ENCODE results near the gene TTC19. TPM values are rescaled to one million over a fixed set of nuclear protein-coding genes. Genes with fewer than 3 reads are reported as not detected.
"Not testable (repeated sequence)": the region's sequence is repeated elsewhere in the genome, so short reads cannot be mapped to it uniquely, and the experiment has no call there.

Gene TTC19
- total and polyA plus RNA-seq, 9 donors, result 19.9 to 28.6 (median 23.7) TPM

DNA sequence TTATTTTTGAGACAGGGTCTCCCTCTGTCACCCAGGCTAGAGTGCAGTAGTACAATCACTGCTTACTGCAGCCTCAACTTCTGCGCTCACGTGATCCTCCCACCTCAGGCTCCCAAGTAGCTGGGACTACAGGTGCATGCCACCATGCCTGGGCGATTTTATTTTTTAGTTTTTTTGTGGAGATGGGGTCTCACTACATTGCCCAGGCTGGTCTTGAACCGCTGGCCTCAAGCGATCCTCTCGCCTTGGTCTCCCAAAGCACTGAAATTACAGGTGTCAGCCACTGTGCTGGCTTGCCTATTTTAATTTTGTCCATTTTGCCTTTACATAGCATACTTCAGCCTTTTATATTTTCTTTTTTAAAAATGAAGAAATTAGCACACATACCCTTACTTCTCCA lies 51.2 kb downstream of the TTC19 start:
- DNase-seq, result no peak
- H3K4me3 ChIP-seq (ENCODE audit: low read length), result no peak overlapping the region
- H3K36me3 ChIP-seq (ENCODE audit: control insufficient read depth, insufficient read depth, low read length), result peaks cover 46% of the 10 kb centered on the region
- H3K27ac ChIP-seq (ENCODE audit: low read length), result no peak overlapping the region
- peaks cover 5% of the 10 kb centered on the region for H3K9me3 ChIP-seq (replicated peaks; ENCODE audit: control insufficient read depth, low read depth, low read length)
- H3K4me1 ChIP-seq (ENCODE audit: control insufficient read depth, insufficient read depth, low read length), result no peaks in the 10 kb centered on the region
- WGBS (ENCODE audit: insufficient coverage), result 93% methylated on average over 3 of the region's 6 CpGs
- no peaks in the 10 kb centered on the region for H3K27me3 ChIP-seq (ENCODE audit: control insufficient read depth, insufficient read depth, low read length)

DNA sequence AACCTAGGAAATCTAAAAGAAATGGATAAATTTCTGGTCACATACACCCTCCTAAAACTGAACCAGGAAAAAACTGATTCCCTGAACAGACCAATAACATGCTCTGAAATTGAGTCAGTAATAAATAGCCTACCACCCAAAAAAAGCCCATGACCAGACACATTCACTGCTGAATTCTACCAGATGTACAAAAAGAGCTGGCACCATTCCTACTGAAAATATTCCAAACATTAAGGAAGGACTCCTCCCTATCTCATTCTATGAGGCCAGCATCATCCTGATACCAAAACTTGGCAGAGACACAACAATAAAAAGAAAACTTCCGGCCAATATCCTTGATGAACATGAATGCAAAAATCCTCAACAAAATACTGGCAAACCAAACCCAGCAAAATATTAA lies 52.9 kb downstream of the TTC19 start:
- no peaks in the 10 kb centered on the region for H3K27me3 ChIP-seq (ENCODE audit: control insufficient read depth, insufficient read depth, low read length)
- peaks cover 44% of the 10 kb centered on the region for H3K36me3 ChIP-seq (ENCODE audit: control insufficient read depth, insufficient read depth, low read length)
- H3K4me1 ChIP-seq (ENCODE audit: control insufficient read depth, insufficient read depth, low read length), result no peaks in the 10 kb centered on the region
- no peak overlapping the region for H3K4me3 ChIP-seq (ENCODE audit: low read length)
- no CpG with 5 or more reads among the region's 1 CpG for WGBS (ENCODE audit: insufficient coverage)
- H3K9me3 ChIP-seq (replicated peaks; ENCODE audit: control insufficient read depth, low read depth, low read length), result peaks cover 5% of the 10 kb centered on the region
- no peak overlapping the region for H3K27ac ChIP-seq (ENCODE audit: low read length)
- DNase-seq, result peak; percentile 8

DNA sequence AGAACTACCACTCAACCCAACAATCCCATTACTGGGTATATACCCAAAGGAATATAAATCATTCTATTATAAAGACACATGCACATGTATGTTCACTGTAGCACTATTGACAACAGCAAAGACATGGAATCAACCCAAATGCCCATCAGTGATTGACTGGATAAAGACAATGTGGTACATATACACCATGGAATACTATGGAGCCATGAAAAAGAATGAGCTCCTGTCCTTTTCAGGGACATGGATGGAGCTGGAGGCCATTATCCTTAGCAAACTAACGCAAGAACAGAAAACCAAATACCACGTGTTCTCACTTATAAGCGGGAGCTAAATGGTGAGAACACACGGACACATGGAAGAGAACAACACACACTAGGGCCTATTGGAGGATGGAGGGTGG lies 55.5 kb downstream of the TTC19 start:
- no CpG with 5 or more reads among the region's 4 CpGs for WGBS (ENCODE audit: insufficient coverage)
- H3K27me3 ChIP-seq (ENCODE audit: control insufficient read depth, insufficient read depth, low read length); H3K4me3 ChIP-seq (ENCODE audit: low read length); H3K4me1 ChIP-seq (ENCODE audit: control insufficient read depth, insufficient read depth, low read length); H3K9me3 ChIP-seq (replicated peaks; ENCODE audit: control insufficient read depth, low read depth, low read length); H3K27ac ChIP-seq (ENCODE audit: low read length); DNase-seq: not testable (repeated sequence)
- H3K36me3 ChIP-seq (ENCODE audit: control insufficient read depth, insufficient read depth, low read length), result peaks cover 45% of the 10 kb centered on the region

DNA sequence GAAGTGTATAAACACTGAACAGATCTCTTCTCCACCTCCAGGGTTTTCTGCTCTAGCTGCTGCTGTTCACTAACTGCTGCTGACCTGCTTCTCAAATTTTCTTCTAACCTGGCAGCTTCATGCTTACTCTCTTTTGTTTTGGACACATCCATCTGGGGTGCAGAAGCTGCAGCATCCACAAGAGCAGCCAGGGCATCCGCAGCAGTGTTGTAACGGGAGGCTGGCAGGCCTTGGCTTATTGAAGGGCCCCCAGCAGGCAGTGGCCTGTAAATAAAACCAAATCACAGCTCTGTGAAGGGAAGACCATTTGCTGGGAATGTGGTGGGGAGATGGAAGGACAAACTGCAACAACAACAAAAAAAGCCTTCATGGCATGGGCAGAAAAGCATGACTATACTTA lies 62.0 kb downstream of the TTC19 start:
- H3K27ac ChIP-seq (ENCODE audit: low read length), result no peak overlapping the region
- no peak overlapping the region for H3K4me3 ChIP-seq (ENCODE audit: low read length)
- no peak for DNase-seq
- 70% methylated on average over 2 of the region's 2 CpGs for WGBS (ENCODE audit: insufficient coverage)
- H3K27me3 ChIP-seq (ENCODE audit: control insufficient read depth, insufficient read depth, low read length), result no peaks in the 10 kb centered on the region
- no peaks in the 10 kb centered on the region for H3K9me3 ChIP-seq (replicated peaks; ENCODE audit: control insufficient read depth, low read depth, low read length)
- peaks cover 49% of the 10 kb centered on the region for H3K36me3 ChIP-seq (ENCODE audit: control insufficient read depth, insufficient read depth, low read length)
- H3K4me1 ChIP-seq (ENCODE audit: control insufficient read depth, insufficient read depth, low read length), result no peaks in the 10 kb centered on the region

DNA sequence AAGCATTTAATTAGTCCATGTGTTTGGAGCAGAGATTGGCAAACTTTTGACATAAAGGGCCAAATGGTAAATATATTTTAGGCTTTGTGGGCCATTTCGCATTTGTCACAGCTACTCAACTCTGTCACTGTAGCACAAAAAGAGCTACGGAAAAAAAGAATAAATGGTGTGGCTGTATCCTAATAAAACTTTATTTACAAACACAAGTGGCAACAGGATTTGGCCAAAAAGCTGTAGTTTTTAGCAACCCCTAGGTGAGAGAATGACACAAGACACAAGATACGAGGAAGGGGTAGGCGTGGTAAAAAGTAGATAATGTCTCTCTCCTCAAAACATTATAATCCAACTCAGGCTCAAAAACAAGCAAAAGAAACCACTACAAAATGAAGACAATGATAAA lies 66.5 kb downstream of the TTC19 start:
- Histone ChIP-seq H3K9me3 (replicated peaks; ENCODE audit: control insufficient read depth, low read depth, low read length) (no peaks in the 10 kb centered on the region), H3K36me3 (ENCODE audit: control insufficient read depth, insufficient read depth, low read length) (peaks cover 55% of the 10 kb centered on the region)

DNA sequence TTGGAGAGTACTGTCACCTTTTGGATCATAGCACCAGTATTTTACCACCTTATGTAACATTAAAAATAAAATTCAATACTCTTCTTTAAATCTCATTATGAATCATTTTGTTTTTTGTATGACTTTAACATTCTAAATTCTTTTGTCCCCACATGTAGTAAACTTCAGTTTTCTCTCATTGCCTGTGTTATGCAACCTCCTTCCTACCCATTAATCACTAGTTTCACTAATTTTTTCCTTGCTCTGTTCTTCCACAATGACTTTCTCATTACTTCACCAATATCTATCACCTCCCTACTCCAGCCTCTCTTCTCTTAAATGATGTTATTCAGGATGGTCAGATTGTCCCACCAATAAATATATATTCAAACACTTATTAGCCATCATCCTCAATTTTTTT lies 68.7 kb downstream of the TTC19 start:
- H3K4me1 ChIP-seq (ENCODE audit: control insufficient read depth, insufficient read depth, low read length), result no peaks in the 10 kb centered on the region

More for the DNA sequence above, 66.5 kb downstream of the TTC19 start:
- Histone ChIP-seq H3K4me1 (ENCODE audit: control insufficient read depth, insufficient read depth, low read length) (no peaks in the 10 kb centered on the region), H3K27ac (ENCODE audit: low read length) (no peak overlapping the region), H3K27me3 (ENCODE audit: control insufficient read depth, insufficient read depth, low read length) (no peaks in the 10 kb centered on the region), H3K4me3 (ENCODE audit: low read length) (no peak overlapping the region)
- no peak for DNase-seq
- no CpG with 5 or more reads among the region's 4 CpGs for WGBS (ENCODE audit: insufficient coverage)

DNA sequence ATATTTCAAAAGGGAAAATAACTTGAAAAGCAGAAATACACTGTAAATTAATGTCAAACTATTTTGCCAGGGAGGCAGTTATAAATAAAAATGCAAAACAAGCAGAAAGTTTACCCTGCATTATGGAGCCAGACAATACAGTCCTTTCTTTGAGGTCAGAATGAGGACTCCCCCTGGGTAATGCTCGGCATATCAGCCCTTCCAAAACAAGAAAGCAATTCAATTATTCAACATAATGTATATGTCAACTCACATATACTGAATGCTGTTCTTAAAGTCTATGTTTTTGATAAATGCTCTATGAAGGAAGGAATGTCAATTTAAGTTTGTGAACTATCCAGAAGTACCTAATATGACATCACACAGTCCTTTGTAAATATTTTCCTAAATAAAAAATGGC lies 72.4 kb downstream of the TTC19 start:
- WGBS (ENCODE audit: insufficient coverage), result no CpG with 5 or more reads among the region's 1 CpG
- Histone ChIP-seq H3K27ac (ENCODE audit: low read length) (no peak overlapping the region), H3K36me3 (ENCODE audit: control insufficient read depth, insufficient read depth, low read length) (peaks cover 43% of the 10 kb centered on the region), H3K4me3 (ENCODE audit: low read length) (no peak overlapping the region), H3K9me3 (replicated peaks; ENCODE audit: control insufficient read depth, low read depth, low read length) (no peaks in the 10 kb centered on the region), H3K4me1 (ENCODE audit: control insufficient read depth, insufficient read depth, low read length) (no peaks in the 10 kb centered on the region), H3K27me3 (ENCODE audit: control insufficient read depth, insufficient read depth, low read length) (no peaks in the 10 kb centered on the region)
- no peak for DNase-seq

More for the DNA sequence above, 68.7 kb downstream of the TTC19 start:
- Histone ChIP-seq H3K9me3 (replicated peaks; ENCODE audit: control insufficient read depth, low read depth, low read length) (no peaks in the 10 kb centered on the region), H3K27ac (ENCODE audit: low read length) (no peak overlapping the region), H3K4me3 (ENCODE audit: low read length) (no peak overlapping the region), H3K27me3 (ENCODE audit: control insufficient read depth, insufficient read depth, low read length) (no peaks in the 10 kb centered on the region), H3K36me3 (ENCODE audit: control insufficient read depth, insufficient read depth, low read length) (peaks cover 41% of the 10 kb centered on the region)
- DNase-seq, result no peak

DNA sequence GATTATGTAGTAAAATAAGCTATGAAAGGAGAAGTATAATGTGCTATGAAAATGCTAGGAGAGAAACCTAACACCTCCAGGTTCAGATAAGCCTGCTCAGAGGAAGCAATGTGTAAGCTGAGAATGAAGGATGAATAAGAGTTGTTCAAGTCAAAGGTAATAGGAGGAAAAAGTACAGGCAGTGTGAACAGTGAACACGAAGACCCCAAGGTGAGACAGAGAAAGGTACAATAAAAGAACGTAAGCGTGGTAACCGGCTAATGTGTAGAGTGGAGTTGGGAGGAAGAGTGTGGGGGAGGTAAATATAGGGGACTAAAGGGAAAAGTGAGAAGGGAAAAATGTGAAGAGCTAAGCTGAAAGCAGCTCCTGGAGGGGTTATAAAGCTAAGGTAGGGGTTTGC lies 74.2 kb downstream of the TTC19 start:
- H3K36me3 ChIP-seq (ENCODE audit: control insufficient read depth, insufficient read depth, low read length), result peaks cover 48% of the 10 kb centered on the region

DNA sequence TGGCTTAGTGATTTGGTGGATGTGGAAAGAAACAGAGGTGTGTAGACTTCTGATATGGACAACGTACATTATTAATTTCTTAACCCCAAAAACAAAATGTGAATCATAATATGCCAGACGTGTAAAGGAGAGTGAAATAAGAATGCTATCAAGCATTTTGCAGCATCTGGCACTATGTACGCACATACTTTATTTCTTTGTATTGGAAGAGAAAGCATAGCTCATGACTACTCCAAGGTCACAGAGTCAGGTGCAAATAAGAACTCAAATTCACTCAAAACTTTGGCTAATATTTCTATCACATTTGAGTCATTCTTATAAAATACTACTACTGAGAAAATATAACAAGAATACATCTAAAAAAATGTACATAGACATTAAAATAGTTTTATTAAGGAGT lies 74.8 kb downstream of the TTC19 start:
- H3K4me1 ChIP-seq (ENCODE audit: control insufficient read depth, insufficient read depth, low read length), result no peaks in the 10 kb centered on the region
- no peaks in the 10 kb centered on the region for H3K9me3 ChIP-seq (replicated peaks; ENCODE audit: control insufficient read depth, low read depth, low read length)
- H3K36me3 ChIP-seq (ENCODE audit: control insufficient read depth, insufficient read depth, low read length), result peaks cover 46% of the 10 kb centered on the region
- no peak overlapping the region for H3K27ac ChIP-seq (ENCODE audit: low read length)
- no peak for DNase-seq
- WGBS (ENCODE audit: insufficient coverage), result no CpG with 5 or more reads among the region's 3 CpGs
- H3K27me3 ChIP-seq (ENCODE audit: control insufficient read depth, insufficient read depth, low read length), result no peaks in the 10 kb centered on the region
- H3K4me3 ChIP-seq (ENCODE audit: low read length), result no peak overlapping the region

More for the DNA sequence above, 74.2 kb downstream of the TTC19 start:
- WGBS (ENCODE audit: insufficient coverage), result 89% methylated on average over 4 of the region's 4 CpGs
- Histone ChIP-seq H3K27ac (ENCODE audit: low read length) (no peak overlapping the region), H3K4me3 (ENCODE audit: low read length) (no peak overlapping the region), H3K9me3 (replicated peaks; ENCODE audit: control insufficient read depth, low read depth, low read length) (no peaks in the 10 kb centered on the region), H3K4me1 (ENCODE audit: control insufficient read depth, insufficient read depth, low read length) (no peaks in the 10 kb centered on the region), H3K27me3 (ENCODE audit: control insufficient read depth, insufficient read depth, low read length) (no peaks in the 10 kb centered on the region)
- no peak for DNase-seq

DNA sequence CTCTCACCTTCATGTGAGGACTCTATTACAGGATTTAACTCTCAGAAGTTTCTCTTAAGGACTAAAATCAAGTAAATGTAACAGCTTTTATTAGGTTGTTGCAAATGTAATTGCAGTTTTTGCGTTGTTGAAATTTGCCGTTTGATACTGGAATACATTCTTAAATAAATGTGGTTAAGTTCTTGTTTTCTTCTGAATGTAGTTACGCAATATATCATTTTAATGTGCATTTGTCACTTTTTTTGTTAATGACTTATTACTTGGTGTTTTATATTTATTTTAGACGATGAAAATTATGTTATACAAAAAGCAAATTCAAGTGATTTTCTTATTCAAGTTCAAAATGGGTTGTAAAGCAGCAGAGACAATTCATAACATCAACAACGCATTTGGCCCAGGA lies 76.3 kb downstream of the TTC19 start:
- Histone ChIP-seq H3K36me3 (ENCODE audit: control insufficient read depth, insufficient read depth, low read length) (peaks cover 42% of the 10 kb centered on the region), H3K4me1 (ENCODE audit: control insufficient read depth, insufficient read depth, low read length) (no peaks in the 10 kb centered on the region), H3K27me3 (ENCODE audit: control insufficient read depth, insufficient read depth, low read length) (no peaks in the 10 kb centered on the region), H3K9me3 (replicated peaks; ENCODE audit: control insufficient read depth, low read depth, low read length) (no peaks in the 10 kb centered on the region), H3K27ac (ENCODE audit: low read length) (no peak overlapping the region), H3K4me3 (ENCODE audit: low read length) (no peak overlapping the region)
- 100% methylated on average over 1 of the region's 5 CpGs for WGBS (ENCODE audit: insufficient coverage)
- no peak for DNase-seq

Data from muscle of leg (tissue), 11 donors.